ENCODE results near the gene AEBP2. TPM values are rescaled to one million over a fixed set of nuclear protein-coding genes. Genes with fewer than 3 reads are reported as not detected.

The AEBP2 gene
- total and polyA plus RNA-seq, 2 of the 13 experiments (the other 11 are each of a cell fraction or from before 2014, with no cell fraction given): 9.2 to 17.9 TPM

GRCh38 chr12:19457561-19457960, 18.3 kb downstream of the AEBP2 start:
- DNase-seq (ENCODE audit: low spot score): no peak
- 96% methylated on average over 6 of the region's 6 CpGs for WGBS (ENCODE audit: low lambda C conversion rate)
- Histone ChIP-seq H3K4me3 (replicated peaks in 1 of 3; ENCODE audit: insufficient read depth in 1 of 3, low read depth in 2 of 3, low read length in 3 of 3) (no peak overlapping the region), H2AFZ (ENCODE audit: low read length) (no peak overlapping the region), H3K9ac (ENCODE audit: insufficient read depth, low read depth, low read length) (no peak overlapping the region), H3K27ac (ENCODE audit: extremely low read length, insufficient read depth, low read length) (no peak overlapping the region), H3K9me3 (ENCODE audit: low read length) (no peaks in the 10 kb centered on the region), H3K4me2 (ENCODE audit: low read depth, low read length) (no peak overlapping the region), H4K20me1 (ENCODE audit: insufficient read depth, low read length) (peaks cover 30% of the 10 kb centered on the region), H3K36me3 (replicated peaks in 1 of 2; ENCODE audit: control insufficient read depth in 1 of 2, insufficient read depth in 2 of 2, low read length in 2 of 2) (peaks cover 8 to 13% of the 10 kb centered on the region in 2 experiments; a peak in 3 of 5 replicates), H3K27me3 (ENCODE audit: control insufficient read depth in 1 of 2, insufficient read depth in 2 of 2, low read length in 2 of 2) (no peaks in the 10 kb centered on the region; a peak in 1 of 5 replicates), H3K79me2 (ENCODE audit: insufficient read depth, low read length) (peaks cover 83% of the 10 kb centered on the region), H3K4me1 (ENCODE audit: insufficient read depth, low read length) (no peaks in the 10 kb centered on the region)
- no peak for FAIRE-seq
- TF ChIP-seq ZNF792 (CRISPR knock-in tag; IDR thresholded peaks at IDR 0.05): no peak
- TF ChIP-seq RXRA (CRISPR knock-in tag; IDR thresholded peaks at IDR 0.05): no peak
- no peak for TF ChIP-seq ZNF543 (CRISPR knock-in tag; IDR thresholded peaks at IDR 0.05)
- BruUV-seq (replicated peaks): no TSS peak
- intact Hi-C loops (cut with micrococcal nuclease; ENCODE audit: unreplicated experiment) (no loop called here), in situ Hi-C loops (cut with HindIII; ENCODE audit: extremely low pct_ligation_motif_present, low pct_unique_long_range_greater_than_20kb) (no loop called here)
- ChIA-PET POLR2A (no interaction called here), CTCF (ENCODE audit: low intra/inter-chr PET ratio, low total read pairs) (no interaction called here)
- ATAC-seq: no peak

- ATAC-seq: no peak
- H3K27me3 ChIP-seq (ENCODE audit: control insufficient read depth in 1 of 2, insufficient read depth in 2 of 2, low read length in 2 of 2): no peaks in the 10 kb centered on the region; a peak in 1 of 5 replicates
These were observed 19.4 kb downstream of the AEBP2 start for GRCh38 chr12:19458733-19459132.

More at GRCh38 chr12:19458733-19459132, 19.4 kb downstream of the AEBP2 start:
- in situ Hi-C loops (cut with HindIII; ENCODE audit: extremely low pct_ligation_motif_present, low pct_unique_long_range_greater_than_20kb): no loop called here
- no peak overlapping the region for H2AFZ ChIP-seq (ENCODE audit: low read length)
- CTCF ChIA-PET (ENCODE audit: low intra/inter-chr PET ratio, low total read pairs): no interaction called here
- WGBS (ENCODE audit: low lambda C conversion rate): 81% methylated on average over 2 of the region's 2 CpGs
- DNase-seq (ENCODE audit: low spot score) (no peak), FAIRE-seq (no peak)
- no TSS peak for BruUV-seq (replicated peaks)
- H3K4me1 ChIP-seq (ENCODE audit: insufficient read depth, low read length): no peaks in the 10 kb centered on the region
- H3K4me2 ChIP-seq (ENCODE audit: low read depth, low read length): no peak overlapping the region
- intact Hi-C loops (cut with micrococcal nuclease; ENCODE audit: unreplicated experiment): no loop called here
- H3K9ac ChIP-seq (ENCODE audit: insufficient read depth, low read depth, low read length): no peak overlapping the region
- H3K79me2 ChIP-seq (ENCODE audit: insufficient read depth, low read length): peaks cover 76% of the 10 kb centered on the region
- H3K4me3 ChIP-seq (replicated peaks in 1 of 3; ENCODE audit: insufficient read depth in 1 of 3, low read depth in 2 of 3, low read length in 3 of 3): no peak overlapping the region
- TF ChIP-seq ZHX1 (CRISPR knock-in tag; IDR thresholded peaks at IDR 0.05; ENCODE audit: low read depth) (no peak), JARID2 (CRISPR knock-in tag; IDR thresholded peaks at IDR 0.05; ENCODE audit: insufficient replicate concordance) (no peak), ZNF234 (CRISPR knock-in tag; conservative IDR thresholded peaks at IDR 0.05) (no peak)
- no peaks in the 10 kb centered on the region for H3K9me3 ChIP-seq (ENCODE audit: low read length)
- no peak overlapping the region for H3K27ac ChIP-seq (ENCODE audit: extremely low read length, insufficient read depth, low read length)
- POLR2A ChIA-PET: no interaction called here
- H4K20me1 ChIP-seq (ENCODE audit: insufficient read depth, low read length): peaks cover 26% of the 10 kb centered on the region
- peaks cover 6 to 20% of the 10 kb centered on the region in 2 experiments; a peak in 3 of 5 replicates for H3K36me3 ChIP-seq (replicated peaks in 1 of 2; ENCODE audit: control insufficient read depth in 1 of 2, insufficient read depth in 2 of 2, low read length in 2 of 2)
